DMS53 (cell line): ENCODE results near the gene GJB5.

Source experiments
- DNase-seq: peaks from one replicate; lab custom pipeline; 2025; lab: John Stamatoyannopoulos, UW

GJB5 gene

GRCh38 chr1:34794790-34795180 lies 39.9 kb downstream of the GJB5 start:
- DNase-seq: no peak

- DNase-seq: no peak
These were observed 41.1 kb downstream of the GJB5 start for GRCh38 chr1:34795916-34796315.

GRCh38 chr1:34796990-34797389 lies 42.1 kb downstream of the GJB5 start:
- DNase-seq: no peak

- DNase-seq: no peak
These were observed 45.4 kb downstream of the GJB5 start for GRCh38 chr1:34800214-34800613.

- DNase-seq: no peak
These were observed 48.9 kb downstream of the GJB5 start for GRCh38 chr1:34803770-34804169.

- DNase-seq: no peak
These were observed 51.5 kb downstream of the GJB5 start for GRCh38 chr1:34806396-34806795.
